Activated T-cell treated with anti-CD3 and anti-CD28 coated beads, Interleukin-2, amount 50 U/mL, for 72 hours (primary cell): ENCODE data around the gene LRRFIP1. TPM values are rescaled to one million over a fixed set of nuclear protein-coding genes. Genes with fewer than 3 reads are reported as not detected.

ENCODE experiments used
- ATAC-seq, 2 donors: fragments of 150-1000 bp; cut with Tn5 transposase; replicated peaks in 1 of 2; 2 replicates each; pipeline ENCODE4 v1.10.0; 2021; ENCODE audit warnings: moderate library complexity in 2 of 2, mild to moderate bottlenecking in 1 of 2
- DNase-seq, 2 donors: peaks; one replicate each; pipeline ENCODE4 v3.0.0; 2021 to 2022; ENCODE audit warnings: mixed read lengths in 1 of 2
- H3K27ac Mint-ChIP-seq: one replicate; pipeline ENCODE4 v1.8.0; 2022; ENCODE audit warnings: mild to moderate bottlenecking, moderate library complexity, mixed read lengths
- H3K27me3 Mint-ChIP-seq: one replicate; pipeline ENCODE4 v1.8.0; 2022; ENCODE audit warnings: low read depth, mixed read lengths
- H3K36me3 Mint-ChIP-seq, 2 donors: one replicate each; pipeline ENCODE4 v1.8.0; 2022; ENCODE audit warnings: mixed read lengths in 2 of 2, mild to moderate bottlenecking in 1 of 2; ENCODE audit not compliant: insufficient read depth in 2 of 2
- H3K4me1 Mint-ChIP-seq: one replicate; pipeline ENCODE4 v1.8.0; 2022; ENCODE audit warnings: low read depth, mixed read lengths
- H3K4me3 Mint-ChIP-seq, 2 donors: one replicate each; pipeline ENCODE4 v1.8.0; 2022; ENCODE audit warnings: mild to moderate bottlenecking in 2 of 2, mixed read lengths in 2 of 2, moderate library complexity in 2 of 2
- H3K9me3 Mint-ChIP-seq, 2 donors: one replicate each; pipeline ENCODE4 v1.8.0; 2022; ENCODE audit warnings: mixed read lengths in 2 of 2
- total RNA-seq, 2 donors: library from RNA; stranded (reverse); gene quantifications; one replicate each; pipeline ENCODE4 v1.2.3, GENCODE V29; 2022

Gene LRRFIP1
- total RNA-seq, 2 donors from 2014 or later, result 198 to 239 TPM

DNA sequence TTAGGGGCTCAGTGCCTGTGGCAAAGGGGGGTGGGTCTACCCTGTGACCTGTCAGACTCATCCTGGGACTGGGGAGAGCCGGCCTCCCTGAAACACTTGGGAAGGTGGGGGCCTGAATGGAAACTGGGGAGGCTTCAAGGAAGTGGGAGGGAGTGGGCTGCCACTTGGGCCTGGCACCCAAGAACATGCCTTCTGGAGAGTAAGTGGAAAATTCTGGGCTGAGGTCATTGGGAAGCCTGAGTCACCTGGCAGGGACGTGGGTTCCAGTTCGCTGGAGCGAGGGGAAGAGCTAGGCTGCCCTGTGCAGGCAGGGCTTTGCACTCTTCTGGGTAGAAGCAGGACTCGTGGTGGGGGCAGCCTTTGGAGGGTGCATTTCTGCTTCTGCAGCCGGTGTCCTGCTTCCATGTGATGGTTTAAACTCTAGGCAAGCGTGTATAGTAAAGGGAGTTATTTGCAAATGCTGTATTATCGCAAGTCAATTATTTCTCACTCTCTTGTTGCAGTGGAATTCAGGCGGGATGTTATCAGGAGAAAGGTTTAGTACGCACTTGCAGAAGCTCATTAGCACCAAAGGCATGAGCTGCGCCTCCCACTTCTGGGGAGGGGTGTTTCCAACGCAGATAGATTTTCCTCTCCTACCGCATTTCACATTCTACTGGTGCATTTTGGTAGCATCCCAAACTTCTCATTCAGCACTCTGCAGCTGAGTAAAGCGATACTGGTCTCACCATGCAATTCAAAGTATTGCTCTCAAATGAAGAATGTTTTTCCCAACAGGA is 3.8 kb downstream of the LRRFIP1 start:
- H3K4me1 Mint-ChIP-seq, result peaks cover 33% of the 10 kb centered on the region
- no peak overlapping the region for H3K27ac Mint-ChIP-seq
- peaks cover 27% of the 10 kb centered on the region for H3K27me3 Mint-ChIP-seq
- peaks cover 0 to 2% of the 10 kb centered on the region in 2 donors for H3K36me3 Mint-ChIP-seq
- DNase-seq, result no peak
- peaks cover 2 to 3% of the 10 kb centered on the region in 2 donors for H3K9me3 Mint-ChIP-seq
- no peak overlapping the region for H3K4me3 Mint-ChIP-seq
- no peak for ATAC-seq

DNA sequence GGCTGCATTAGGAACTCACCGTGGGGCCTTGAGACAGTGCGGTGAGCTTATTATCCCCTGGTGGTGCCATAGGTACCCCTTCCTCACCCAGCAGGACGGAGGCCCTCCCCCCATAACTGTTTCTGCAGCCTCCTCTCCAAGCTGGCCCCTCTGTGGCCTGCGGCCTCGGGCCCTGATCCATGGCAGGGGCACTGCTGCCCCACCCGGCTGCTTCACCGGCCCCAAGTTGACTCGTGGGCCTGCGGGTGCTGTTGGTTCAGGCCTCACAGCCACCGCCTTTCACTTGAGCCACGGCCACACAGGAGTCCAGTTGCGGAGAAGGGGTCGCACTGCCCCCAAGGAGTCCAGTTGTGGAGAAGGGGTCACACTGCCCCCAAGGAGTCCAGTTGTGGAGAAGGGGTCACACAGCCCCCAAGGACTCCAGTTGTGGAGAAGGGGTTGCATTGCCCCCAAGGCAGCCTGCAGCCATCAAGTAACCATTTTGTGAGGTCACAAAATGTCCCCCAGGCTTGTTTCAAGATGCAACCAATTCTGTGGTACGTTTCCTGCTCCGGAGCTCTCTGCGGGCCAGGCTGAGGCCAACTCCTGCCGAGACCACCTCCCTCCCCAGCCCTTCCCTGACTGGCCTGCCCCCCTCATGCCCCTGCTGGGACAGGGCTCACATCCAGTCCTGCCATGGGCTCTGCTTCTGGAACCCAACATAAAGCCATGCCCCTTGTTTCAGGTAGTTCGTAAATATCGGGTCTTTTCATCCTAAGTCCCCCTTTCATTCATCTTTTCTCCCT is 4.6 kb downstream of the LRRFIP1 start:
- DNase-seq (no peak), ATAC-seq (no peak)
- H3K4me3 Mint-ChIP-seq, result no peak overlapping the region
- peaks cover 27% of the 10 kb centered on the region for H3K4me1 Mint-ChIP-seq
- peaks cover 0 to 2% of the 10 kb centered on the region in 2 donors for H3K36me3 Mint-ChIP-seq
- peaks cover 20% of the 10 kb centered on the region for H3K27me3 Mint-ChIP-seq
- peaks cover 3 to 6% of the 10 kb centered on the region in 2 donors for H3K9me3 Mint-ChIP-seq
- H3K27ac Mint-ChIP-seq, result no peak overlapping the region

DNA sequence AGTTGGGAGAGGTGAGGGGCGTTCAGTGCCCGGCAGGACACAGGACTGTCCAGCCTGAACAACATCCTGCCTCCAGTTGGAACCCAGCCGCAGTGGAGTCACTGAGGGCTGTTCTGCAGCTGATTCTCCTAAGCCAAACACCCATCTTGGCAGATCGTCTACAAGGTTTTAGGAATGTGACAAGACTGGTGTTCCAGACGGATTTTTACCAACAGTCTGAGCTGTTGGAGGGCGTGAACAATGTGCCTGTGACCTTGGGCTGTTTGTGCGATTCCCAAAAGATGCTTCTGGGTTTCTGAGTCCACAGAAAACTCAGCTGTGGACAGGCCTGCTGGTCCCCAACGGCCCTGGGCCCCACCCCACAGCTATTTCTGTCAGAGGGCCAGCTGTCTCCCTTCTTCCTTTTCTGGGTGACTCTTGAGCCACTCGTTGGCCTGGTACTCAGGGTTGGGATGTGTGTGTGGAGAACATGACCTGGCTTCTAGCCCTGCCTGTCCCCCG is 5.7 kb downstream of the LRRFIP1 start:
- Mint-ChIP-seq H3K9me3 (peaks cover 3 to 6% of the 10 kb centered on the region in 2 donors), H3K4me3 (no peak overlapping the region), H3K36me3 (peaks cover 0 to 2% of the 10 kb centered on the region in 2 donors), H3K27me3 (peaks cover 19% of the 10 kb centered on the region), H3K4me1 (peaks cover 25% of the 10 kb centered on the region), H3K27ac (no peak overlapping the region)
- no peak for DNase-seq
- ATAC-seq, result no peak

DNA sequence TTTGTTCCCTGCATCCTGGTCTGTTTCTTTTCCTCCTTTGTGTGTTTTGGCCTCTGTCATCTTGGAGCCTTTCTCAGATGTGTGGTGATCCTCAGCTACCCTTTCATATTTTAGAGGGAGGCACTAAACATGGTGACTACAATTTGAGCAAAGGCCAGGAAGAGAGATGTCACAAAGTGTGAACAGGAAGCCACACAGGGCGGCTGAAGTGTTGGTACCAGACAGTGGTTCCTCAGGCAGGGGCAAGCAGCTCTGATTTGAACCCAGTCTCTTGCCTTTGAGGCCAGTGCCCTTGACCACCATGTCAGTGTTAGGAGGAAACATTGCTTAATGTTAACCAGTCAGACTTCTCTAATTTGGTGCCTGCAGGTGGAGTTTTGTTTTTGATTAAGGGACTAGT is 9.2 kb downstream of the LRRFIP1 start:
- no peaks in the 10 kb centered on the region for H3K27me3 Mint-ChIP-seq
- no peaks in the 10 kb centered on the region for H3K4me1 Mint-ChIP-seq
- peak overlapping the region; percentile 59 for H3K27ac Mint-ChIP-seq
- H3K36me3 Mint-ChIP-seq, result peaks cover 0 to 2% of the 10 kb centered on the region in 2 donors
- H3K9me3 Mint-ChIP-seq, result peaks cover 3 to 6% of the 10 kb centered on the region in 2 donors
- ATAC-seq (no peak), DNase-seq (no peak)
- no peak overlapping the region for H3K4me3 Mint-ChIP-seq

DNA sequence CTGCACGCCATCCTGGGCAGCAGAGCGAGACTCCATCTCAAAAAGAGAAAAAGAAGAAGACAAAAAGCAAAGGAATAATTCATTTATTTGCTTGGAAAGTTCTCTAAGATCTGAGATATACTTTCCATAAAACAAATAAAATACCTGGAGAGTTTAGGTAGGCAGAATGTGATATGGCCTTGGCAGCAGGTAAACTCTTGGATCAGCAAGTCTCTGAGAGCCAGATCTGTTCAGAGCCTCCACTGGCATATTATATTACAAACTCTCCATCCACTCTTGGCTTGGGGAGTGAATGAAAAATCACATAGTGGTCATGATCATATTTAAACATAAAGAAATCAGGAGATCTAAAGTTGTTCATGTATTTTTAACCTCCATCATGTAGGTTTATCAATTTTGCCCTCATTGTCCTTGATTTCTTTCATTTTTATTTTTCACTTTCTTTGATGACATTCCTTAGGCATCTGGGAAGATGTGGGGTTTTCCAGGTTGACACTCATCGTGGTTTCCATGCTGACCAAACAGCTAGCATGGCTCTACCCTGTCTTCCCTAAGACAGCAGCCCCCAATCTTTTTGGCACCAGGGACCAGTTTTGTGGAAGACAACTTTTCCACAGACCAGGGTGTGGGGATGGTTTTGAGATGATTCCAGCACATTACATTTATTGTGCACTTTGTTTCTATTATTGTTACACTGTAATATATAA is 10.2 kb downstream of the LRRFIP1 start:
- peaks cover 0 to 2% of the 10 kb centered on the region in 2 donors for H3K36me3 Mint-ChIP-seq
- no peak overlapping the region for H3K4me3 Mint-ChIP-seq
- H3K9me3 Mint-ChIP-seq, result peaks cover 3 to 6% of the 10 kb centered on the region in 2 donors
- DNase-seq, result no peak
- H3K27me3 Mint-ChIP-seq, result no peaks in the 10 kb centered on the region
- H3K27ac Mint-ChIP-seq, result no peak overlapping the region
- H3K4me1 Mint-ChIP-seq, result no peaks in the 10 kb centered on the region
- ATAC-seq, result no peak

DNA sequence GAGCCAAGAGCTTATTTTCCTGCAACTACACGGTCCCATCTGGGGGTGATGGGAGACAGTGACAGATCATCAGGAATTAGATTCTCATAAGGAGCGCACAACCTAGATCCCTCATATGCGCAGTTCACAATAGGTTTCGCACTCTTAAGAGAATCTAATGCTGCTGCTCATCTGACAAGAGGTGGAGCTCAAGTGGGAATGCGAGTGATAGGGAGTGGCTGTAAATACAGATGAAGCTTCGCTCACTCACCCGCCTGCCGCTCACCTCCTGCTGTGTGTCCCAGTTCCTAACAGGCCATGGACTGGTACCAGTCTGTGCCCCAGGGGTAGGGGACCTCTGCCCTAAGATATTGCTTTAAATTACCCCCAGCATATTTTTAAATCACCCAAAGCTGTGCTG is 10.8 kb downstream of the LRRFIP1 start:
- no peaks in the 10 kb centered on the region for H3K27me3 Mint-ChIP-seq
- no peaks in the 10 kb centered on the region for H3K4me1 Mint-ChIP-seq
- no peak for ATAC-seq
- H3K27ac Mint-ChIP-seq, result no peak overlapping the region
- H3K36me3 Mint-ChIP-seq, result peaks cover 0 to 2% of the 10 kb centered on the region in 2 donors
- no peak for DNase-seq
- no peak overlapping the region for H3K4me3 Mint-ChIP-seq
- peaks cover 3 to 6% of the 10 kb centered on the region in 2 donors for H3K9me3 Mint-ChIP-seq

DNA sequence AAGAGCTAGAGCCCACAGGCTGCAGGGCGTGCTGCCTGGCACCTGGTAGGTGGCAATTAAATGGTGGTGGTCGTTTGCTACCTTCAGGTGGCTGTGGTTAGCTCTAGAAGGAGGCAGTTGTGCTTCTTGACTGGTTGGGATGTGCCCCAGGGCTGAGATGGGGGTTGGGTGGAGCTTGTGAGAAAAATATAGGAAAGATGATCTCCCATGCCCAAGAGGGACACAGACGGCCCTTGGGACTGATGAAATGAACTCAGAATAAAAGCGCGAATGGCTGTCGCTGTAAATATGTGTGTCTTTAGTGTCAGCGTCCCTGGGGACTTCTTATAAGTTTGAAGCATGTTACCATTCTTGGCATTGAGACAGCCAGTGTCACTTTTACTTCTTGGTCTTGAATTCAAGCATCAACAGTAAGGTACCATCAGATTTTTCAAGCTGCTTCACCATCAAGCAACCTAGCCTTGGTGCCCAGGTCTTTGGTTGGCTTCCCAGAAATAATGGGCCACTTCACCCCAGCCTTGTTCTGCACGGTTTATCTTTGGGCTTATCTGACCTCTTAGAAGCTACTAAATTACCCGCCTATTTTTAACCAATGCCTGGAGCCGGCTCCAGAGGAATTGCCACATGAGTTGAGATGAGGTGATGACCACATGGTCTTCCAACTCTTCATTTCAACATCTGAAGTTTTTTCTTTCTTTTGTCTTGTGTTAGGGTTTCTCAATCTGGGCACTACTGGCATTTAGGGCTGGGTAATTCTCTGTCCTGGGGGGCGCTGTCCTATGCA is 11.9 kb downstream of the LRRFIP1 start:
- H3K4me1 Mint-ChIP-seq, result no peaks in the 10 kb centered on the region
- H3K9me3 Mint-ChIP-seq, result peaks cover 3 to 6% of the 10 kb centered on the region in 2 donors
- no peak overlapping the region for H3K4me3 Mint-ChIP-seq
- DNase-seq, result no peak
- ATAC-seq, result no peak
- H3K27me3 Mint-ChIP-seq, result no peaks in the 10 kb centered on the region
- peaks cover 0 to 2% of the 10 kb centered on the region in 2 donors for H3K36me3 Mint-ChIP-seq
- H3K27ac Mint-ChIP-seq, result no peak overlapping the region

DNA sequence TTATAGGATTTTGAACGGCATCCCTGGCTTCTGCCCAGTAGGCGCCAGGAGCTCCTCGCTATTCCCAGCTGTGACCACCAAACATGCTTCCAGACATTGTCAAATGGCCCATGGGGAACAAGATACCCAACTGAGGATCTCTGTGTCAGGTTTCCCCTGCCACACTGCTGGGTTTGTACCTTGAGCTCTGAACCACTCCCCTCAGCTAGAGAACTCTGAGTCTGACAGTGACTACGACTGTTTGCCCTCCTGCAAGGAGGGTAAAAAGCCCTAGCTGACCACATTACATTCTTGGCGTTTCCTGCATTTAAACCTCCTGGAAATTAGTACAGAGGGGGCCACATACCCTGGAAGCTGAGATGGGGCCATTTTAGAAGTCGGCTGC is 12.4 kb downstream of the LRRFIP1 start:
- DNase-seq (no peak), ATAC-seq (no peak)
- Mint-ChIP-seq H3K27me3 (no peaks in the 10 kb centered on the region), H3K9me3 (peaks cover 2 to 5% of the 10 kb centered on the region in 2 donors), H3K36me3 (peaks cover 0 to 1% of the 10 kb centered on the region in 2 donors), H3K4me3 (no peak overlapping the region), H3K27ac (no peak overlapping the region), H3K4me1 (no peaks in the 10 kb centered on the region)

DNA sequence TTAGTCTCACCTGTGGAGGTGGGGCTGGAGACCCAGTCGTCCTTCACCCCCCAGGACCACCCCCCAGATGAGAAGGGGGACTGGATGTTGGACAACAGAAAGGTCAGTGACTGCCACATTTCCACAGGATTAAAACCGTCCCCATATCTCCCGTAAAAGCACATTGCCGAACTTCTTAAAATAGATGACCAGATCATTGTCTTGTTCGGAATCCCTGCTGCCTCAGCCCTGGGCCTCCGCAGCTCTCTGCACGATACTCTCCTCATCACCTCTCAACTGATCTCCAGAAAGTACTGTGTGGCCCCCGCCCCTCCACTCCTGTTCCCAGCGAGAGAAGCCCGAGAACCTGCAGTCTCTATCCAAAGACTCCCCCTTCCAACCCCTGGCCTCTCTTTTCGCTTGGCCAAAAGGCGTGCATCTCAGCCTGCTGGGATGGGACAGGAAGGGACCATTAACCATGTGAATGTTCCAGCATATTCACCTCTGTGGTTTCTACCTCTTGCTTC is 13.2 kb downstream of the LRRFIP1 start:
- peaks cover 0 to 4% of the 10 kb centered on the region in 2 donors for H3K9me3 Mint-ChIP-seq
- no peaks in the 10 kb centered on the region for H3K36me3 Mint-ChIP-seq
- no peak overlapping the region for H3K4me3 Mint-ChIP-seq
- ATAC-seq (no peak), DNase-seq (no peak)
- peaks cover 5% of the 10 kb centered on the region for H3K27me3 Mint-ChIP-seq
- H3K27ac Mint-ChIP-seq, result no peak overlapping the region
- H3K4me1 Mint-ChIP-seq, result no peaks in the 10 kb centered on the region

DNA sequence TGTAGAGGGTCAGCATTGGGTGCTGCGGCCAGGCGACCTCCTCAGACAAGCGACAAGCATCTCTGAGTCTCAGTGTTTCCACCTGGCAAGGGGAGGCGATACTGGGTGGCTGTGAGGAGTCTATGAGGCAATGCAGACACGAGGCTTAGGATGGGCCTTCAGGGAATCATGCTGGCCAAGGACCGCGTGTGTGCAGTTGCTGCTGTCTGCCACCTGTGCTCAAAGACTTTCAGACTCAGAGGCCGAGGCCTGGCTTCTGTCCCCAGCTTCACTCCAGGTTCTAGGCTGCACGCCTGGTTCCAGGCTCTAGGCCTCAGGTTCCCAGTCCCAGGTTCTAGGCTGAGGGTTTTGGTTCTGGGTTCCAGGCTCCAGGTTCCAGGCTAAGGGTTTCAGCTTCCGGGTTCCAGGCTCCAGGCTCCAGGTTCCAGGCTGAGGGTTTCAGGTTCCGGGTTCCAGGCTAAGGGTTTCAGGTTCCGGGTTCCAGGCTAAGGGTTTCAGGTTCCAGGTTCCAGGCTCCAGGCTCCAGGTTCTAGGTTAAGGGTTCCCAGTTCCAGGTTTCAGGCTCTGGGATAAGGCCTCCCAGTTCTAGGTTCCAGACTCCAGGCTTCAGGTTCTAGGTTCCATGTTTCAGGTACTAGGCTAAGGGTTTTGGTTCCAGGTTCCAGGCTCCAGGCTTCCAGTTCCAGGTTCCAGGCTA is 14.8 kb downstream of the LRRFIP1 start:
- H3K4me3 Mint-ChIP-seq, result no peak overlapping the region
- ATAC-seq, result no peak
- H3K27me3 Mint-ChIP-seq, result peaks cover 8% of the 10 kb centered on the region
- no peak for DNase-seq
- H3K4me1 Mint-ChIP-seq, result no peaks in the 10 kb centered on the region
- no peaks in the 10 kb centered on the region for H3K36me3 Mint-ChIP-seq
- no peaks in the 10 kb centered on the region for H3K9me3 Mint-ChIP-seq
- H3K27ac Mint-ChIP-seq, result no peak overlapping the region

DNA sequence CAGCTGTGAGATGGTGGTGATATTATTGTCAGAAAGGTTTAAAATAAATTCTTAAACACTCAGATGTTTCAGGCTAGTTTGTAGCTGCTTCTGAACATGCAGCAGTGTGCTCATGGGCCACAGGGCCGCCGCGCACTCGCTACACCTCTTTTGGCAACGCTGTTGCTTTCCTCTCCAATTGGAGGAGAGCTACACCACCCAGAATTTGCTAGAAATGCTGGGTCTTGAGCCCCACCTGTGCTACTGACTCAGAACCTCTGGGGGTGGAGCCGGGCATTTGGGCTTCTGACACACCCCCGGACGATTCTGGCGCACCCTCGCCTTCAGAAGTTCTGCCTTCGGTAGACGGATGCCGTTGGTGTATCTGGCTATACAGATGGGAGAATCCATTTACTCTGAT is 15.7 kb downstream of the LRRFIP1 start:
- ATAC-seq, result no peak
- no peak for DNase-seq
- H3K27ac Mint-ChIP-seq, result no peak overlapping the region

More for the DNA sequence above, 15.7 kb downstream of the LRRFIP1 start:
- H3K4me1 Mint-ChIP-seq, result no peaks in the 10 kb centered on the region
- peaks cover 8% of the 10 kb centered on the region for H3K27me3 Mint-ChIP-seq
- no peak overlapping the region for H3K4me3 Mint-ChIP-seq
- H3K9me3 Mint-ChIP-seq, result no peaks in the 10 kb centered on the region
- H3K36me3 Mint-ChIP-seq, result no peaks in the 10 kb centered on the region
